OCI-LY1 (cell line): ENCODE data around the gene RFC2.
A peak's percentile ranks its signal among the peaks of the same experiment; 100 is the strongest.

Experiments
- H2AFZ ChIP-seq: fragments of 200-600 bp; sonication (generic), shearing (Covaris generic); 2 replicates; pipeline ENCODE4 v1.6.0; 2014; ENCODE audit warnings: antibody characterized with exemption, mild to moderate bottlenecking, low read length
- H3F3A ChIP-seq: fragments of 200-600 bp; sonication (generic), shearing (Covaris generic); 2 replicates; pipeline ENCODE4 v1.6.0; 2014; ENCODE audit warnings: mild to moderate bottlenecking, antibody characterized with exemption, low read length, moderate library complexity; ENCODE audit not compliant: insufficient read depth
- H3K27ac ChIP-seq: fragments of 200-600 bp; sonication (generic); 2 replicates; pipeline ENCODE4 v1.5.1; 2014; ENCODE audit warnings: low read length, mixed run types, mild to moderate bottlenecking, low read depth; ENCODE audit not compliant: poor library complexity, severe bottlenecking
- H3K27me3 ChIP-seq: fragments of 200-600 bp; sonication (generic); 2 replicates; pipeline ENCODE4 v1.6.0; 2014; ENCODE audit warnings: antibody characterized with exemption, mild to moderate bottlenecking, low read length, moderate library complexity; ENCODE audit not compliant: insufficient read depth
- H3K36me3 ChIP-seq: fragments of 200-600 bp; sonication (generic); 2 replicates; pipeline ENCODE4 v1.6.1; 2014; ENCODE audit warnings: mild to moderate bottlenecking, antibody characterized with exemption, low read length, moderate library complexity, mixed read lengths; ENCODE audit not compliant: insufficient read depth
- H3K4me1 ChIP-seq: fragments of 200-600 bp; sonication (generic); 2 replicates; pipeline ENCODE4 v1.5.1; 2014; ENCODE audit warnings: mild to moderate bottlenecking, low read length, moderate library complexity; ENCODE audit not compliant: insufficient read depth, severe bottlenecking
- H3K4me2 ChIP-seq: fragments of 200-600 bp; sonication (generic), shearing (Covaris generic); 2 replicates; pipeline ENCODE4 v1.6.1; 2014; ENCODE audit warnings: low read length
- H3K4me3 ChIP-seq: fragments of 200-600 bp; sonication (generic); 2 replicates; pipeline ENCODE4 v1.5.1; 2014; ENCODE audit warnings: low read length, low read depth, mild to moderate bottlenecking, mixed read lengths; ENCODE audit not compliant: poor library complexity, severe bottlenecking
- H3K79me2 ChIP-seq: fragments of 200-600 bp; shearing (Covaris generic); 2 replicates; pipeline ENCODE4 v1.6.1; 2016; ENCODE audit warnings: mixed run types, low read length, mixed read lengths; ENCODE audit not compliant: insufficient read depth
- H3K9ac ChIP-seq: fragments of 200-600 bp; sonication (generic), shearing (Covaris generic); 2 replicates; pipeline ENCODE4 v1.6.1; 2014; ENCODE audit warnings: mild to moderate bottlenecking, low read length, mixed read lengths
- H3K9me2 ChIP-seq: fragments of 200-600 bp; sonication (generic), shearing (Covaris generic); 2 replicates; pipeline ENCODE4 v1.6.1; 2014; ENCODE audit warnings: low read depth, mild to moderate bottlenecking, low read length, mixed read lengths
- H3K9me3 ChIP-seq: fragments of 200-600 bp; shearing (Covaris generic); 2 replicates; pipeline ENCODE4 v1.6.1; 2014; ENCODE audit warnings: low read length, mixed read lengths
- H4K20me1 ChIP-seq: fragments of 200-600 bp; sonication (generic), shearing (Covaris generic); 2 replicates; pipeline ENCODE4 v1.6.0; 2016; ENCODE audit warnings: mild to moderate bottlenecking, low read length; ENCODE audit not compliant: insufficient read depth
- EZH2 ChIP-seq: fragments of 200-600 bp; sonication (generic), shearing (Covaris generic); IDR thresholded peaks from 2 replicates; pipeline ENCODE4 v1.8.0; 2017; ENCODE audit warnings: borderline replicate concordance, mixed run types, mild to moderate bottlenecking, antibody characterized with exemption, low read length, moderate library complexity, mixed read lengths
- TF ChIP-seq, protein P1 (sequence below): fragments of 200-600 bp; sonication (generic), shearing (Covaris generic); IDR thresholded peaks from 2 replicates; pipeline ENCODE4 v1.5.1; 2017; ENCODE audit warnings: mild to moderate bottlenecking, antibody characterized with exemption, low read length, moderate library complexity, mixed read lengths

Gene RFC2

GRCh38 chr7:74181821-74182220 is 72.4 kb downstream of the RFC2 start:
- TF ChIP-seq, protein P1, sequence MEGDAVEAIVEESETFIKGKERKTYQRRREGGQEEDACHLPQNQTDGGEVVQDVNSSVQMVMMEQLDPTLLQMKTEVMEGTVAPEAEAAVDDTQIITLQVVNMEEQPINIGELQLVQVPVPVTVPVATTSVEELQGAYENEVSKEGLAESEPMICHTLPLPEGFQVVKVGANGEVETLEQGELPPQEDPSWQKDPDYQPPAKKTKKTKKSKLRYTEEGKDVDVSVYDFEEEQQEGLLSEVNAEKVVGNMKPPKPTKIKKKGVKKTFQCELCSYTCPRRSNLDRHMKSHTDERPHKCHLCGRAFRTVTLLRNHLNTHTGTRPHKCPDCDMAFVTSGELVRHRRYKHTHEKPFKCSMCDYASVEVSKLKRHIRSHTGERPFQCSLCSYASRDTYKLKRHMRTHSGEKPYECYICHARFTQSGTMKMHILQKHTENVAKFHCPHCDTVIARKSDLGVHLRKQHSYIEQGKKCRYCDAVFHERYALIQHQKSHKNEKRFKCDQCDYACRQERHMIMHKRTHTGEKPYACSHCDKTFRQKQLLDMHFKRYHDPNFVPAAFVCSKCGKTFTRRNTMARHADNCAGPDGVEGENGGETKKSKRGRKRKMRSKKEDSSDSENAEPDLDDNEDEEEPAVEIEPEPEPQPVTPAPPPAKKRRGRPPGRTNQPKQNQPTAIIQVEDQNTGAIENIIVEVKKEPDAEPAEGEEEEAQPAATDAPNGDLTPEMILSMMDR = no peak
- no peak for TF ChIP-seq EZH2
- H3K4me2 ChIP-seq = no peak overlapping the region
- H3K4me3 ChIP-seq = no peak overlapping the region
- peaks cover 26% of the 10 kb centered on the region; the same call in 1 of the 2 replicates for H4K20me1 ChIP-seq
- peak overlapping the region; percentile 26 for H3K27ac ChIP-seq
- H3K9me3 ChIP-seq = no peaks in the 10 kb centered on the region
- H3K79me2 ChIP-seq = peaks cover 100% of the 10 kb centered on the region
- no peaks in the 10 kb centered on the region for H3K9me2 ChIP-seq
- H3K27me3 ChIP-seq = no peaks in the 10 kb centered on the region
- H3K36me3 ChIP-seq = peaks cover 93% of the 10 kb centered on the region
- no peaks in the 10 kb centered on the region for H3F3A ChIP-seq
- H2AFZ ChIP-seq = no peak overlapping the region
- H3K9ac ChIP-seq = no peak overlapping the region
- H3K4me1 ChIP-seq = peaks cover 65% of the 10 kb centered on the region
